IMR-90 (cell line): Measurements from ENCODE around the gene LTBP1.

Experiments used
- CEBPB ChIP-seq: IDR thresholded peaks from 2 replicates; pipeline ENCODE4 v1.6.1; 2012; ENCODE audit warnings: low read depth, low read length, improper control_type of control experiment
- CTCF ChIP-seq: conservative IDR thresholded peaks from 2 replicates; pipeline ENCODE4 v1.5.1; 2012; ENCODE audit warnings: mild to moderate bottlenecking, low read depth, low read length, improper control_type of control experiment
- TF ChIP-seq, protein P1 (sequence below): fragments of 150-350 bp; IDR thresholded peaks from 2 replicates; pipeline ENCODE4 v1.6.1; 2016; ENCODE audit warnings: low read depth, mild to moderate bottlenecking, low read length, moderate library complexity, borderline replicate concordance

- TF ChIP-seq, protein P1, sequence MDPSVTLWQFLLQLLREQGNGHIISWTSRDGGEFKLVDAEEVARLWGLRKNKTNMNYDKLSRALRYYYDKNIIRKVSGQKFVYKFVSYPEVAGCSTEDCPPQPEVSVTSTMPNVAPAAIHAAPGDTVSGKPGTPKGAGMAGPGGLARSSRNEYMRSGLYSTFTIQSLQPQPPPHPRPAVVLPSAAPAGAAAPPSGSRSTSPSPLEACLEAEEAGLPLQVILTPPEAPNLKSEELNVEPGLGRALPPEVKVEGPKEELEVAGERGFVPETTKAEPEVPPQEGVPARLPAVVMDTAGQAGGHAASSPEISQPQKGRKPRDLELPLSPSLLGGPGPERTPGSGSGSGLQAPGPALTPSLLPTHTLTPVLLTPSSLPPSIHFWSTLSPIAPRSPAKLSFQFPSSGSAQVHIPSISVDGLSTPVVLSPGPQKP, result no peak
- no peak for TF ChIP-seq CTCF
- no peak for TF ChIP-seq CEBPB
Measured at GRCh38 chr2:33301355-33301754, 354.6 kb downstream of the LTBP1 start.
